GM20431 (cell line): ENCODE results near the gene PTPRG.

Experiments
- in situ Hi-C: fragments of 300-500 bp; cut with MseI, MboI; formaldehyde crosslinking; loops from one replicate; pipeline ENCODE4 v1.15.0; 2020; ENCODE audit warnings: low sequenced_read_pairs; ENCODE audit not compliant: unreplicated experiment

PTPRG gene

GRCh38 chr3:61562042-61562720 lies 810 bp downstream of the PTPRG start:
- in situ Hi-C loops = no loop called here

- in situ Hi-C loops = no loop called here
Measured at GRCh38 chr3:61562721-61563312, 1.4 kb downstream of the PTPRG start.

- in situ Hi-C loops = no loop called here
Measured at GRCh38 chr3:61563313-61564271, 2.2 kb downstream of the PTPRG start.

- in situ Hi-C loops = no loop called here
Measured at GRCh38 chr3:61564395-61565059, 3.2 kb downstream of the PTPRG start.

GRCh38 chr3:61565569-61565968 lies 4.2 kb downstream of the PTPRG start:
- in situ Hi-C loops = no loop called here

- in situ Hi-C loops = no loop called here
Measured at GRCh38 chr3:61568127-61568526, 6.8 kb downstream of the PTPRG start.

GRCh38 chr3:61569856-61570580 lies 8.6 kb downstream of the PTPRG start:
- in situ Hi-C loops = no loop called here

GRCh38 chr3:61570813-61571212 lies 9.4 kb downstream of the PTPRG start:
- in situ Hi-C loops = no loop called here

- in situ Hi-C loops = no loop called here
Measured at GRCh38 chr3:61571516-61572336, 10.4 kb downstream of the PTPRG start.

GRCh38 chr3:61572879-61573278 lies 11.5 kb downstream of the PTPRG start:
- in situ Hi-C loops = no loop called here

GRCh38 chr3:61573441-61573840 lies 12.1 kb downstream of the PTPRG start:
- in situ Hi-C loops = no loop called here

GRCh38 chr3:61574854-61575253 lies 13.5 kb downstream of the PTPRG start:
- in situ Hi-C loops = no loop called here

- in situ Hi-C loops = no loop called here
Measured at GRCh38 chr3:61575893-61576292, 14.5 kb downstream of the PTPRG start.

- in situ Hi-C loops = no loop called here
Measured at GRCh38 chr3:61577760-61578159, 16.4 kb downstream of the PTPRG start.

- in situ Hi-C loops = no loop called here
Measured at GRCh38 chr3:61578667-61579367, 17.4 kb downstream of the PTPRG start.

GRCh38 chr3:61579685-61580084 lies 18.3 kb downstream of the PTPRG start:
- in situ Hi-C loops = no loop called here

- in situ Hi-C loops = no loop called here
Measured at GRCh38 chr3:61580982-61581643, 19.7 kb downstream of the PTPRG start.

GRCh38 chr3:61582287-61582686 lies 20.9 kb downstream of the PTPRG start:
- in situ Hi-C loops = no loop called here
